Superior temporal gyrus (tissue), 1 donor: ENCODE measurements around the gene MMP25.
"Not testable (repeated sequence)": the region's sequence is repeated elsewhere in the genome, so short reads cannot be mapped to it uniquely, and the experiment has no call there.

Experiments
- DNase-seq: peaks from one replicate; pipeline ENCODE4 v3.0.0-alpha.2; 2016; ENCODE audit errors: extremely low spot score

MMP25 gene

DNA sequence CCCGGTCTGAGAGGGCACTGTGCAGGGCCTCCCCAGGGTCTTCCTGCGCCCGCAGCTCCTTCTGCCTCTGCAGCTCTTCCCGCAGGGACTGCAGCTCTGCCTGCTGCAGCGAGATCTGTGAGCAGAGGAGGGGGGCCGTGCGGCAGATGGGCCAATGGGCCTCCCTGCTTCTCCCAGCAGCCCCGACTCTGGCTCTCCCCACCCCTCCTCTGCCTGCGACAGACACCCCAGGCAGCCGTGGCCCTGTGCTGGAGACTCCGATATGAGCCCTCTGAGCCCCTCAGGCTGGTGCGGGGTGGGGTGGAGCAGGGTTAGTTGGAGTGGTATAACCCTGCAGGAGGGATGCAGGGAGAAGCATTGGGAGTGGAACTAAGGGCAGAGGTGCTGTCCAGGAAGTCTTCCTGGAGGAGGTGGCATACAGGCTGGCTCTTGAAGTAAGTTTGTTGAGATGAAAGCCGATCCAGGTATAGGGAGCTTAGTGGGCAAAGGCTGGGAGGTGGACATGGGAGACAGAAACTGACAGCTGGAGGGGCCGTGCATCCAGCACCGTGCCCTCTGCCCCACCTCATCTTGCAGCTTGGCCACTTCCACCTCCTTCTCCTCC, 17.5 kb upstream of the MMP25 start:
- no peak for DNase-seq

DNA sequence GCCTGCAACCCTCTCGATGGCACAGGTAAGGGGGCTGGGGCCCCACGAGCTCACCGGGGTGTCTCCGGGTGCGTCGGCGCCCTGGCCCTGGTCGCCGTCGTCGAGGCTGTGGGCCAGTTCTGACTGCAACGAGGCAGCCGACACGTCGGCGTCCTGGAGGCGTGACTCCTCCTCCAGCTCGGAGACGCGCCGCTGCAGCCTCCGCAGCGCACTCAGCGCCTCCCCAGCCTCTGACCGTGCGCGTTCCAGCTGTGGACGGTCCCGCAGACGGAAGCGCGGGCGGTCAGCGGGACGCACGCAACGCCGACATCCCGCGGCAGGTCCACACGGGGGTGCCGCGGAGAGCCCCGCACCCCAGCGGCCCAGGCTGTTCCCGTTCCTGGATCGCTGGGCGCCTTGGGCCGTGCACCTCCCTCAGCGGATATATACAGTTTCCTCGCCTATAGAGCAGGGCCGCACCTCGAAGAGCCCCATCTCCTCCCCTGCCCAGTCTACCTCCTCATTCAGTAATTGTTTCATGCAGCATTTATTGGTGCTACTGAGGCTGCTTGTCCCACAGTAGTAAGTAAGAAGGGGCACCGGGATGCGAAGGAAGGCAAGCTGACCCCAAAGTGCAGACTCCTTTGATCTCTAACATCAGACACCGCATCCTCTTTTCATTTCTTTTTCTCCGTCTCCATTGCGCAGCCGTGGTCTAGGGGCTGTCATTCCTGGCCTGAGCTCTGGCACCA, 16.7 kb upstream of the MMP25 start:
- DNase-seq: no peak

DNA sequence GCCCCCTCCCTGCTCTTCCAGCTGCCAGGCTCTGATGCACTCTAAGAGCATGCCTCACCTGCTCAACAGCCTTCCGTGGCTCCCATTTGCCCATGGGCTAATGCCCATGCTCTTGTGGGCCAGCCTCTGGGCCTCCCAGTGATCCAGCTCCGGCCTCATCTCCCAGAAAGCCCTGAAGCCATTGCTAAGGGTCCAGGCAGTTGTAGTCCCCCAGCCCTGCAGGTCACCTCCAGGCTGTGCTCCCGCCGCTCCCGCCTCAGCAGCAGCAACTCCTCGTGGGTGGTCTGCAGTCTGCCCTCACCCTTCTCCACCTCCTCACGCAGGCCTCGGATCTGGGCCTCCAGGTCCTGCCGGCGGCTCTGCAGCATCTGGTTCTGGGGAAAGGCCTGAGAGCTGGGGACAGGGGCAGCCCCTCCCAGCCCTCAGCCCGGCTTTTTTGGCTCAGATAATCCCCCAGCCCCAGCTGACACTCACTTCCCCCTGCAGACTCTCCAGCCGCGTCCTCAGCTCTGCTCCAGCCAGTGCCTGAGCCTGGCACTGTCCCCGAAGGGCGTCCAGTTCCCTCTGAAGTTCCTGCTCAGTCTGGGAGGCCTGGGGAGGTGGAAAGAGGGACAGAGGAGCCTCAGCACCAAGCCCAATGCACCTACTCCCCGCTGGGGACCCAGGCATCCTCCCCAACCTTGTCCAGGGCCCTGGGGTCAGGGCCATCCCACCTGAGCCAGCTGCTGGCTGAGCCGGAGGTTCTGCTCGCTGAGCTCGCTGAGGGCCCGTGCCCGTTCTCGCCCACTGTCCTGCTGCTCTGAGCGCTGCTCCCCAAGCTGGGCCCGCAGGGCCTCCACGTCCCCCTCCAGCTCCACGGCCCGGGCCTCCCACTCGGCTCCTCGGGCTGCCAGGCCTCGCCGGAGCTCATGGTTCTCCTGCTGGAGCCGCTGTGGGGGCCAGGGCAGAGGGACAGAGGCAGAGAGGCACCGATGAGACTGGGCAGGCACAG, 15.8 kb upstream of the MMP25 start:
- no peak for DNase-seq

DNA sequence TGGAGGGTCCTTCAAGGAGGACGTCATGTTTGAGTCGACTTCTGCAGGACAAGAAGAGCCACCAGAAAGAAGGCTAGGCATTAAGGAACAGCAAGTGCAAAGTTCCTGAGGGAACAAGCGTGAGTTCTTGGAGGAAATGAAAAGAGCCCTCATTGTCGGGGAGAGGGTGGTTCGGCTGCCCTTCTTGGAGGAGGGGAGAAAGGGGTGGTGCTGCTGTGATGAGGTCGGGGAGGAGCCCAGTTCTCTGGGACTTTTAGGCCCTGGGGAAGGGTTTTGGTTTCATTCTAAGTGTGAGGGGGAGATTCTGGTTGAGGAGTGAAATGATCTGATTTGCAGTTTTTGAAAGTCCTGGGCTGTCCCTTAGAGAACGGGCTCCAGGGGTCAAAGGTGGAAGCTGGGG, 13.7 kb upstream of the MMP25 start:
- DNase-seq: no peak

DNA sequence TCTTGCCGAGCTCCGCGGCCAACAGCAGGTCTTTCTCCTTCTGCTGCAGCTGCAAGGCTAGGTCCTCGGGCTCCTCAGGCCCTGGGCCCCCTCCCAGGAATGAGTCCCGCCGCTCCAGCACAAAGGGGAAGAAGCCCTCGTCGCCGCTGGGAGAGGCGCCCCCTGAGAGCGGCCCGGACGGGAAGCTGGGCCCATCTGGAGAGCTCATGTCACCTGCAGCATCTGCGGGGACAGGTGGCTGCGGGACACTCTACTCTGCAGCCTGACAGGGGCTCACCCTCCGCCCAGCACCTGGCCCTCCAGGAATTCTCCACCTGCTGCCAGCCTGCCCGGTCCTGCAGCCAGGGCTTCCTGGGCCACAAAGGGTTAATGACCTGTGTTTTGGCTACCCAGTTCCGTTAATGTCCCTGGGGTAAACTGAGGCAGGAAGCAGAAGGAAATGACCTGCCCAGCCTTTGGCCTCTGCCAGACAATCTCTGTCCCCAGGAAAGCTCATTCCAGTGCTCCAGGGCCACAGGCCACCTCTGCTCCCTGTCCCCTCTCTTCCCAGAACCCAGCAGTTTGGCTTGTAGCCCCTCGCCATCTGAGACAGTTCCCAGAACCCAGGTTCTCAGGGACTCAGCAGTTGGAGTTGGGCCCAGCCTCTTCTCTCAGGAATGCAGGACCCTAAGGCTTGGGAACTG, 10.9 kb upstream of the MMP25 start:
- DNase-seq: no peak

DNA sequence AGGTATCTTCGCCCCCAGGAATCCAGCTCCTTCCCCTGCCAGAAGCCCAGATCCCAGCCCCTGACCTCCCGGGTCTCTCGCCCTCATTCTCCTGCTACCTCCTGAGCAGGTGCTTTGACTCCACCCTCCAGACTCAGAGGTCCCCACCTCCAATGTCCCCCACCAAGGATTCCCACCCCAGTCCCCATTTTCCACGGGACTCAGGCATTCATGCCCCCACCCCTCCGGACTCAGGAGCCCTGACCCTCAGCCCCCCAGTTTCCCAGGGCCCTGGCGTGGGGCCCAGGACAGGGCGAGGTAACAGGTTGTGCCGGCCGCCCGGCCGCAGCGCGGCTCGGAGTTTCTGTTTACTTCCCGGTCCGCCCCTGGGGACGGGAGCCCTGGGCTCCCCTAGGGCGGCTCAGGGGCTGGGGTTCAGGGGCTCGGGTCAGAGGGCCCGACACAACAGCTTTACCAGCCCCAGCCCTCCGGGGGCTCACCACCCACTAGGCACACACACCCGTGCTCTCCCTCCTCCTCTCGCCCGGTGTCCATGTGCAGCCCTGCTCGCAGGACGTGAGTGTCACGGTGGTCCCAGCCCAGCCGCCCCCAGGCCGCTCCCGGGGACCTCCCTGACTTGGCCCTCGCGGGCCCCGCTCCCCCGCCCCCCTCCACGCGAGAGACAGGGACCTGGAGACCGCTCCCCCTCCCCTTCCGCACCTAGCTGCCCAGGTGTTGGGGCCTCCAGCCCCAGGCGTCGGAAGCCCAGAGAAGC, 10.2 kb upstream of the MMP25 start:
- no peak for DNase-seq

DNA sequence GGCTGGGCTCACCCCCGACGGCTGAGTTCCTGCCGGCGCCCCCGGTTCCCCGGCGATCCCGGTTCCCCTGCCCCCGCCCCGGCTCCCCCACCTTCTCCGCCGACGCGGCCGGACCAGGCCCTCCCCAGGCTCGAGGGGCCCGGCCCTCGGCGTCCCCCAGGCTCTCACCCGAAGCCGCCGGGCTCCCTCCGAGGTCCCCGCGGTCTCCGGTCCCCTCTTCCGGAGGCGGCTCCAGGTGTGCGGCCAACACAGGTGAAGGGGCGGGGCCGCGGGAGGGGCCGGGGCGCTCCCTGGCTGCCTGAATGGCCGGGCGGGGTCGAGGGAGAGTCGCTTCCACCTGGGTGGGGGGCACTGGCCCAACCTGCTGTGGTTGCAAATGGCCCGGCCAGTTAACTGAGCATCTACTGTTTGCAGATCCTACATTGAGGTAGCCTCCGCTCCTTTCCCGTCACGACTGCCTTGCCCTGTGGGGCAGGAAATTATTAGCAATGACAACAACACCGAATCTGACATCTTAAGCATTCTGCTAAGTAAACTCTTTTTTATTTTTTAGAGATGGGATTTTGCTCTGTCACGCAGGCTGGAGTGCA, 9.5 kb upstream of the MMP25 start, which contains the start of gene BICDL2:
BICDL2 (minus strand) TSS at position 219 of the 590 bp plus-strand sequence. CDS start 1,448 bp downstream, outside the sequence.
- no peak for DNase-seq

DNA sequence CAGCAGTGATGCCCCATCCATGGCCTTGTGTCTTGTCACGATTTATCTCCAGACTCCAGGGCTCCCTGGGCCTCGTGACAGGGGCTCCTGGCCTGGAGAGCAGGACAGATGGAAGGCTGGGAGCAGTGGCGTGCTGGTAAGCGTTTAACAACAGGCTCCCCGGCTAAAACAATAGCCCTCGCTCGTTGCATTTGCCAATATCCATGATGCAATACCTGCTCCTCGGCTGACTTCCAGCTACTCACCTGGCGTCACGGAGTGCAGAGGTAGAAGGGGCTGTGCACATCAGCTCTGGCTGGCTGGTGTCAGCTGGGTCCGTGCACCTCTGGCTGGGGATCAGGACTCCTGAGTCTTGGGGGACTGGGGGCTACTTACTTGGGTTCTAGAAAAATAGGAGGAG, 8.1 kb upstream of the MMP25 start:
- DNase-seq: no peak

DNA sequence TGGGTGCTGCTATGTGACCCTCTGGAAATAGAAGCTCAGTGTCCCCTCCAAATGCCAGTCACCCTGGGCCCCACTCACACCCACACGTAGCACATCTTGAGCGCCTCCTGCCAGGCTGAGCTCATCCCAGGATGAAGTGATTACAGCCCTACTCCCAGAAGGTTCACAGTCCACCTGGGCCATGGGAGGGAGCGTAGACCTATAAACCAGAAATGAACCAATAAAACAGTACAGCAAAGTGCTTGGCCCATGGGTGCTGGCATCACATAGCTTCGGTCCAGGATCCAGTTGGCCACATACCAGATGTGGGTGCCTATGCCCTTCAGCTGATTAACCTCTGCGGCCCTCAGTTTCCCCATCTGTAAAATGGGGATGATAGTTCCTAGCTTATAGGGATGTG, 7.5 kb upstream of the MMP25 start:
- no peak for DNase-seq

DNA sequence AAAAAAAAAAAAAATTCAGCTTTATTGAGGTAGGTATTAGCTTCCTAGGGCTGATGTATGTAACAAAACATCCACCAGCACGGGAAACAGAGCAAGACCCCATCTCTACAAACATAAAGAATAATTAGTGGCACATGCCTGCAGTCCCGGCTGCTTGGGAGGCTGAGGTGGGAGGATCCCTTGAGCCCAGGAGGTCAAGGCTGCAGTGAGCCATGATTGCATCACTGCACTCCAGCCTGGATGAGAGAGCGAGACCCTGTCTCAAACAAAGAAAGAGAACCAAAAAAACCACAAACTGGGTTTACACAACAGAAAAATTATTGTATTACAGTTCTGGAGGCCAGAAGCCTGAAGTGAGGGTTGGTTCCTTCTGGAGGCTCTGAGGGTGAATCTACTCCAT, 4.0 kb upstream of the MMP25 start:
- DNase-seq: no peak

DNA sequence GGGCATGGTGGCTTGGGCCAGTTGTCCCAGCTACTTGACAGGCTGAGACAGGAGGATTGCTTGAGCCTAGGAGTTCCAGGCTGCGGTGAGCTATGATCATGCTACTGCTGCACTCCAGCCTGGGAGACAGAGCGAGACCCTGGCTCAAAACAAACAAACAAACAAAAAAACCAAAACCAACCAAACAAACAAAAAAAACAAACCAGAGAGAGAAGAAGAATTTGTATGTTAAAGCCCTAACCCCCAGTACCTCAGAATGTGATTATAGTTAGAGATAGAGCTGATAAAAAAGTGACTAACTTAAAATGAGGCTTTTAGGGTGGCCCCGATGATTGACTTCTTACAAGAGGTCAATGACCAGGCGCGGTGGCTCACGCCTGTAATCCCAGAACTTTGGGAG, 1.7 kb upstream of the MMP25 start:
- DNase-seq: no peak

DNA sequence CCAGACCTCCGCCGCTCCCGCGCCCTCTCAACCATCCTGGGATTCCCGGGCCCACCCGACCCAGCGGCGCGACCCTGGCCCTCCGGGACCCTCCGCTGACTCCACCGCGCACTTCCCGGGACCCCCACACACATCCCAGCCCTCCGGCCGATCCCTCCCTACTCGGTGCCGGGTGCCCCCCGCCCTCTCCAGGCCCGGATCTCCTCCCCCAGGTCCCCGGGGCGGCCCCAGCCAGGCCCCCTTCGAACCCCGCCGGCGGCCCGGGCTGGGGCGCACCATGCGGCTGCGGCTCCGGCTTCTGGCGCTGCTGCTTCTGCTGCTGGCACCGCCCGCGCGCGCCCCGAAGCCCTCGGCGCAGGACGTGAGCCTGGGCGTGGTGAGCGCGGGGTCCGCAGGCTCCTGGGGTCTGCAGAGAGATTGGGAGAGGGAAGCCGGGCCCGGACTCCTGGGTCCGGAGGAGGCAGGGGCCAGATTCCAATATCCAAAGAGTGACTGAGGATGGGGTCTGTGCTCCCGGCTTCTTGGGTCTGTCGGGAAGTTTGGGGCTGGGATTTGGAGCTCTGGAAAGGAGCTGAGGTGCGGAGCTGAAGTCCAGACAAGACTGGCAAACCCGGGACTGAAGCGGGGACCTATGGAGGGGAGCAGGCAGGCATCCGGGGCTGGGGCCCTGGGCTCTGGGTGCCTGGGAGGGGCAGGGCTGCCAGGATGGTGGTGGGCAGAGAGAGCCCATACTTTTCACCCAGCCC, 453 bp downstream of the MMP25 start:
- DNase-seq: no peak

DNA sequence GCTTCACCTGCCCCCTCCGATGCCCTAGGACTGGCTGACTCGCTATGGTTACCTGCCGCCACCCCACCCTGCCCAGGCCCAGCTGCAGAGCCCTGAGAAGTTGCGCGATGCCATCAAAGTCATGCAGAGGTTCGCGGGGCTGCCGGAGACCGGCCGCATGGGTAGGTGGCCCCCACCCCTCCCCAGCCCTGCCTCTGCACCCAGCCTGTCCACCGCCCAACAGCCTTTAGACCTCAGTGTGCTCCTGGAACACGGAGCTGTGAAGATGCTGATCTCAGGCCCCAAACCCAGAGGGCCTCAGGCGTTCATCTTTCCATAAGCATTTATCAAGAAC, 993 bp downstream of the MMP25 start:
- DNase-seq: no peak

DNA sequence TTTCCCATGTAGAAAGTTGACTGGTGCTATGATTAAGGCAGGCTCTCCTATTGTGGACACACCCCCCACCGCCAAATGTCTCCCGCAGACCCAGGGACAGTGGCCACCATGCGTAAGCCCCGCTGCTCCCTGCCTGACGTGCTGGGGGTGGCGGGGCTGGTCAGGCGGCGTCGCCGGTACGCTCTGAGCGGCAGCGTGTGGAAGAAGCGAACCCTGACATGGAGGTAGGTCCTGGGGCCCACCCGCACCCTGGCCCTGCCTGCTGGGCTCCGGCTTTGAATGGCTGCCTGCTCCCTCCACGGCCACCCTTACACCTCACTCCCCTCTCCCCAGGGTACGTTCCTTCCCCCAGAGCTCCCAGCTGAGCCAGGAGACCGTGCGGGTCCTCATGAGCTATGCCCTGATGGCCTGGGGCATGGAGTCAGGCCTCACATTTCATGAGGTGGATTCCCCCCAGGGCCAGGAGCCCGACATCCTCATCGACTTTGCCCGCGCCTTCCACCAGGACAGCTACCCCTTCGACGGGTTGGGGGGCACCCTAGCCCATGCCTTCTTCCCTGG, 3.6 kb downstream of the MMP25 start:
- DNase-seq: no peak

DNA sequence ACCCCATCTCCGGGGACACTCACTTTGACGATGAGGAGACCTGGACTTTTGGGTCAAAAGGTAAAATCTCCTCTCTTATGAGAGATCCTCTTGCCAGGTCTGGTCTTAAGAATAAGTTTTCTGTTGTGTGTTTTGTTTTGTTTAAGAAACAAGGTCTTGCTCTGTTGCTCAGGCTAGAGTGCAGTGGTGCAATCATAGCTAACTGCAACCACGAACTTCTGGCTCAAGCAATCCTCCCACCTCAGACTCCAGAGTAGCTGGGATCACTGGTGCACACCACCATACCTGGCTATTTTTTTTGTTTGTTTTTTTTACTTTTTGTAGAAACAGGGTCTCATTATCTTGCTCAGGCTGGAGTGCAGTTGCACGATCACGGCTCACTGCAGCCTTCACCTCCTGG, 4.1 kb downstream of the MMP25 start:
- no peak for DNase-seq

DNA sequence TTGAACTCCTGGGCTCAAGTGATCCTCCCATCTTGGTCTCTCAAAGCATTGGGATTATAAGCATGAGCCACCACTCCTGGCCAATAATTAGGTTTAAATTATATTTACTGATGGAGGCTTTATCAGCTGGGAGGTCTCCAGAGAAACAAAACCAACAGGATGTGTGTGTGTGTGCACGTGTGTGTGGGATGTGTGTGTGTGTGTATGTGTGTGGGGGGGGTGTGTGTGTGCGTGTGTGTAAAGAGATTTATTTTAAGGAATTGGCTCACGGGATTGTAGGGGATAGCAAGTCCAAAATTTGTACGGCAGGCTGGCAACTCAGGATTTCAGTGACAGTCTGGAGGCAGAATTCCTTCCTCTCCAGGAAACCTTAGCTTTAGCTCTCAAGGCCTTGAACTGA, 4.6 kb downstream of the MMP25 start:
- no peak for DNase-seq

DNA sequence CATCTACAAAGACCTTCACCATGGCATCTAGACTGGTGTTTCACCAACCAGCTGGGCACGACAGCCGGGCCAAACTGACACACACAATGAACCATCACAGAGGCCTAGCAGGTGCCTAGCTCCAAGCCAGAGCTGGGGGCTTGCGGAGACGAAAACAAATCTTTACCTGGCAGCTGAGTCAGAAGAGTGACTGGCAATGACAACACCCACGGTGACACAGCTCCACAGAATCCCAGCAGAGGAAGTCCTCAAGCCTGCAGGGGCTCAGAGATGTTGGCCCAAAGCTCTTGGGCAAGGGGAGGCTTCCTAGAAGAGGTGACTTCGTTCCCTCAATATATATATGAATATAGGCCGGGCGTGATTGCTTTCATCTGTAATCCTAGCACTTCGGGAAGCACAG, 5.1 kb downstream of the MMP25 start:
- DNase-seq: no peak

DNA sequence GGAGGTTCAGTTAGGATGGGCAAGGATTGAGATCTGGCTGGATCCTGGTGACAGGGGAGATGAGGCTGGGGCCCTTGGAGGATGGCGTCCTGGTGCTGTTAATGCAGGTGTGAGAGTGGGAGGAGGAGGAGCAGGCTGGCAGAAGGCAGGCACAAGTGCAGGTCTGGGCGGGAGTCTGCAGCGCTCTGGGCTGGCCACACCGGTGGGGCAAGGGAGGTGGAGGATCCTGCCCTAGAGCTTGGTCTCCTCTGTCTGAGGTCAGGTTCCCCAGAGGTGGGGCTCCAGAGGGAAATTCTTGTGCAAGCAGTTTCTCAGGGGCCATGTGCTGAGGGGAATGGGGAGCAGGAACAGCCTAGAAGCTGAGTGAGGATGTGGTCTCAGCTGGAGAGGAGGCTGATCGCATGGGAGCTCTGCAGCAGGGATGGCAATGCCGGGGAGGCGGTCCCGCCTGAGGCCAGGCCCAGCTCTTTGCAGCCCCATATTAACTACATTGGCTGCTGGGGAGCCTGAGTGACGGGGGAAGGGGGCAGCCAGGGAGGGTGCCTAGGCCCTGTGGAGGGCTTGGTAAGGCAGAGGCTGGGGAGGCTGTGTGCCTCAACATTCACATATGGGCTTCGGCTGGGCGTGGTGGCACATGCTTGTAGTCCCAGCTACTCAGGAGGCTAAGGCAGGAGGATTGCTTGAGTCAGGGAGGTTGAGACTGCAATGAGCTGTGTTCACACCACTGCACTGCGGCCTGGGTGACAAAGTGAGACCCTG, 6.4 kb downstream of the MMP25 start:
- not testable (repeated sequence) for DNase-seq

DNA sequence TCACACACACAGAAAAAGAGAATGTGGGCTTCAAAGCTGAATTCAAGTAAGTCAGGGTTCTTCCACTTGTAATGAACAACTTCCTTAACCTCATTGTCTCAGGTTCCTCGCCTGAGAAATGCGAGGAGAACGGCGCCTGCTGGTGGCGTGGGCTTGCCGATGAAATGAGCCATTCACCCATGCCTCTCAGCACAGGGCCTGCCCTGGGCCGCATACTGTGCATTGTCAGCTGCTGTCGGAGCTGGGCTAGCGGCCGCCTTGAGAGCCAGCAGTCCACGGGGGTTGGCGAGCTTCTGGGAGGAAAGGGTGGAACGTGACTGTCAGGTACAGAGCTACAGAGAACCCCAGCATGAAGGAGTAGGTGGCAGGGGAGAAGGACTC, 7.0 kb downstream of the MMP25 start:
- DNase-seq: not testable (repeated sequence)
